Measurements from ENCODE around the gene ZCCHC17.

The ZCCHC17 gene

GRCh38 chr1:31397360-31398095, 100.7 kb downstream of the ZCCHC17 start:
- no peak for DNase-seq

- DNase-seq, result no peak
These were observed 101.4 kb downstream of the ZCCHC17 start for GRCh38 chr1:31398246-31398645.

GRCh38 chr1:31399976-31400375, 103.1 kb downstream of the ZCCHC17 start:
- no peak for DNase-seq

GRCh38 chr1:31400393-31400792, 103.6 kb downstream of the ZCCHC17 start:
- DNase-seq, result no peak

GRCh38 chr1:31401241-31401640, 104.4 kb downstream of the ZCCHC17 start:
- DNase-seq, result no peak

- no peak for DNase-seq
These were observed 108.9 kb downstream of the ZCCHC17 start for GRCh38 chr1:31405578-31406245.

GRCh38 chr1:31407029-31407626, 110.3 kb downstream of the ZCCHC17 start:
- DNase-seq, result no peak

- no peak for DNase-seq
These were observed 112.0 kb downstream of the ZCCHC17 start for GRCh38 chr1:31408788-31409318.

- no peak for DNase-seq
These were observed 113.4 kb downstream of the ZCCHC17 start for GRCh38 chr1:31409946-31410858.

- no peak for DNase-seq
These were observed 114.0 kb downstream of the ZCCHC17 start for GRCh38 chr1:31410871-31411270.

GRCh38 chr1:31412205-31412604, 115.4 kb downstream of the ZCCHC17 start:
- no peak for DNase-seq

- DNase-seq, result no peak
These were observed 116.0 kb downstream of the ZCCHC17 start, which contains the start of gene SERINC2 for GRCh38 chr1:31412732-31413404. SERINC2 (plus strand) TSS chr1:31413213; CDS start chr1:31413266, 53 bp downstream.

- DNase-seq, result no peak
These were observed 116.7 kb downstream of the ZCCHC17 start for GRCh38 chr1:31413405-31414001.
